Smooth muscle cell (in vitro differentiated cells): ENCODE data around the gene CNMD. TPM values are rescaled to one million over a fixed set of nuclear protein-coding genes. Genes with fewer than 3 reads are reported as not detected.

Source experiments
- DNase-seq: peaks from one replicate; lab custom pipeline; 2025; ENCODE audit not compliant: unreplicated experiment; lab: John Stamatoyannopoulos, UW
- H2AFZ ChIP-seq: fragments of 200-600 bp; sonication (generic); 2 replicates; pipeline ENCODE4 v1.6.0; 2016; ENCODE audit warnings: antibody characterized with exemption, low read depth, mild to moderate bottlenecking
- H3F3A ChIP-seq: fragments of 200-600 bp; sonication (generic); 2 replicates; pipeline ENCODE4 v1.6.0; 2017; ENCODE audit warnings: antibody characterized with exemption, low read depth
- H3K27ac ChIP-seq: fragments of 200-600 bp; sonication (generic); 2 replicates; pipeline ENCODE4 v1.5.1; 2016; ENCODE audit warnings: low read depth, mild to moderate bottlenecking
- H3K27me3 ChIP-seq: fragments of 200-600 bp; sonication (generic); 2 replicates; pipeline ENCODE4 v1.6.1; 2016; ENCODE audit warnings: low read depth, mild to moderate bottlenecking
- H3K36me3 ChIP-seq: fragments of 200-600 bp; sonication (generic); 2 replicates; pipeline ENCODE4 v1.5.1; 2016; ENCODE audit warnings: low read depth
- H3K4me1 ChIP-seq: fragments of 200-600 bp; sonication (generic); 2 replicates; pipeline ENCODE4 v1.5.1; 2016; ENCODE audit warnings: low read depth
- H3K4me2 ChIP-seq: fragments of 200-600 bp; sonication (generic); 2 replicates; pipeline ENCODE4 v1.6.0; 2016; ENCODE audit warnings: mild to moderate bottlenecking
- H3K4me3 ChIP-seq: fragments of 200-600 bp; sonication (generic); 2 replicates; pipeline ENCODE4 v1.5.1; 2016; ENCODE audit warnings: mild to moderate bottlenecking
- H3K79me2 ChIP-seq: fragments of 200-600 bp; sonication (generic); 2 replicates; pipeline ENCODE4 v1.6.0; 2016; ENCODE audit warnings: low read depth, mild to moderate bottlenecking
- H3K9ac ChIP-seq: fragments of 200-600 bp; sonication (generic); 2 replicates; pipeline ENCODE4 v1.6.0; 2016; ENCODE audit warnings: low read depth
- H3K9me3 ChIP-seq: fragments of 200-600 bp; sonication (generic); replicated peaks from 2 replicates; pipeline ENCODE4 v1.5.1; 2016; ENCODE audit warnings: low read depth
- H4K20me1 ChIP-seq: fragments of 200-600 bp; sonication (generic); 2 replicates; pipeline ENCODE4 v1.6.0; 2016; ENCODE audit warnings: low read depth
- WGBS: methylation state at CpG from one replicate; pipeline ENCODE4 v1.1.7; 2016; ENCODE audit warnings: low lambda C conversion rate; 5-methylcytosine and 5-hydroxymethylcytosine counted together
- polyA plus RNA-seq: library from polyadenylated mRNA; unstranded; fragments of >200 nt; fragmentation: Nextera tagmentation; extraction: Ambion mirVana; gene quantifications from 2 replicates; pipeline ENCODE4 v1.2.1, GENCODE V29; 2016
- total RNA-seq: library from RNA; depleted of rRNA; stranded (reverse); fragments of >200 nt; gene quantifications from 2 replicates; pipeline ENCODE4 v1.2.3, GENCODE V29; 2014
- TF ChIP-seq, protein P1 (sequence below): fragments of 200-600 bp; sonication (generic); IDR thresholded peaks from 2 replicates; pipeline ENCODE4 v1.5.1; 2017; ENCODE audit warnings: borderline replicate concordance, mild to moderate bottlenecking, antibody characterized with exemption; ENCODE audit not compliant: insufficient read depth, poor library complexity, severe bottlenecking

Gene CNMD
- total and polyA plus RNA-seq, 2 experiments from 2014 or later: not detected

DNA sequence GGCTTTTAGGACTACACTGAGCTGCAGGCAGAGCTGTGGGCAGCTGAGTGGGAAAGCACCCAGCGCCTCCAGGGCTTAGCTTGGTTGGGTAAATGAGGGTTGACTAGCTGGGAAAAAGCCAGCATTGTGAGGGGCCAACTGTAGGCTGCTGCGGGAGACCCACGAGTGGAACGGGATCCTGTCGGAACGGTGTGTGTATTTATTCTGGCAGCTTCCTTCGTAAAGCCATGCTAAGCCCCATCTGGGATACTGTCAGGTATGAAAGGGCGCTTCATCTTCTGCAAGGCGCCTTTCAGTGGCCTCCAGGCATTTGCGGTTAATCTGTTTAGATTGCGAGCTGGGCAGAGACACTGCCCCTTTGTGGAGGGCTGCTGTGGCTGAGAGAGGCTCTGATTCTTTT is 39.5 kb upstream of the CNMD start:
- H3F3A ChIP-seq: peaks cover 7% of the 10 kb centered on the region
- H3K9me3 ChIP-seq: no peaks in the 10 kb centered on the region
- no peak overlapping the region for H3K9ac ChIP-seq
- H3K27me3 ChIP-seq: no peaks in the 10 kb centered on the region
- WGBS: 58% methylated on average over 11 of the region's 11 CpGs
- H3K4me3 ChIP-seq: no peak overlapping the region
- peak overlapping the region; percentile 12 for H3K4me2 ChIP-seq
- DNase-seq: no peak
- no peaks in the 10 kb centered on the region for H3K79me2 ChIP-seq
- TF ChIP-seq, protein P1, sequence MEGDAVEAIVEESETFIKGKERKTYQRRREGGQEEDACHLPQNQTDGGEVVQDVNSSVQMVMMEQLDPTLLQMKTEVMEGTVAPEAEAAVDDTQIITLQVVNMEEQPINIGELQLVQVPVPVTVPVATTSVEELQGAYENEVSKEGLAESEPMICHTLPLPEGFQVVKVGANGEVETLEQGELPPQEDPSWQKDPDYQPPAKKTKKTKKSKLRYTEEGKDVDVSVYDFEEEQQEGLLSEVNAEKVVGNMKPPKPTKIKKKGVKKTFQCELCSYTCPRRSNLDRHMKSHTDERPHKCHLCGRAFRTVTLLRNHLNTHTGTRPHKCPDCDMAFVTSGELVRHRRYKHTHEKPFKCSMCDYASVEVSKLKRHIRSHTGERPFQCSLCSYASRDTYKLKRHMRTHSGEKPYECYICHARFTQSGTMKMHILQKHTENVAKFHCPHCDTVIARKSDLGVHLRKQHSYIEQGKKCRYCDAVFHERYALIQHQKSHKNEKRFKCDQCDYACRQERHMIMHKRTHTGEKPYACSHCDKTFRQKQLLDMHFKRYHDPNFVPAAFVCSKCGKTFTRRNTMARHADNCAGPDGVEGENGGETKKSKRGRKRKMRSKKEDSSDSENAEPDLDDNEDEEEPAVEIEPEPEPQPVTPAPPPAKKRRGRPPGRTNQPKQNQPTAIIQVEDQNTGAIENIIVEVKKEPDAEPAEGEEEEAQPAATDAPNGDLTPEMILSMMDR: no peak
- peaks cover 10% of the 10 kb centered on the region for H3K4me1 ChIP-seq
- H4K20me1 ChIP-seq: no peaks in the 10 kb centered on the region
- H3K36me3 ChIP-seq: no peaks in the 10 kb centered on the region
- no peak overlapping the region for H2AFZ ChIP-seq
- H3K27ac ChIP-seq: no peak overlapping the region

DNA sequence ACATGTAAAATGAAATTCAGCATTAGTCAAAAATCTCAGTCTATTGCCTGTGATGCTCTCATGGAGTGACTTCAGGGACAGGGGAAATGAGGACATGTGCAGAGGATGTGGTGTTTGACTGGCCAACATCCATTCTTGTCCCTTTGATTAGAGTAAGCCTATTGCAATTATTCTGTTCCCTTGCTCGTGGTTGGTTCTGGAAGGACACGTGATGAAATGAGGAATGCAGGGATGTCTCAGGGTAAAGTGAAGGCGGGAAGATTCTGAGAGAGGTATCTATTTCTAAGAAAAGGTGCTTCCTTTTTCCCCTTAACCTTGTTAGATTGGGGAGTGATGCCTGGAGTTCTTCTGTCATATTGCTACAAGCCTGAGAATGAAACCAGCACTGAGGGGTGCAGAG is 37.1 kb upstream of the CNMD start:
- DNase-seq: no peak
- Histone ChIP-seq H3K27ac (no peak overlapping the region), H3K36me3 (no peaks in the 10 kb centered on the region), H3K27me3 (peaks cover 6% of the 10 kb centered on the region), H3F3A (peaks cover 7% of the 10 kb centered on the region), H3K79me2 (no peaks in the 10 kb centered on the region), H4K20me1 (no peaks in the 10 kb centered on the region), H2AFZ (no peak overlapping the region), H3K4me2 (no peak overlapping the region), H3K9ac (no peak overlapping the region), H3K4me1 (peaks cover 10% of the 10 kb centered on the region), H3K4me3 (no peak overlapping the region), H3K9me3 (no peaks in the 10 kb centered on the region)
- TF ChIP-seq, protein P1: no peak
- 70% methylated on average over 3 of the region's 3 CpGs for WGBS

DNA sequence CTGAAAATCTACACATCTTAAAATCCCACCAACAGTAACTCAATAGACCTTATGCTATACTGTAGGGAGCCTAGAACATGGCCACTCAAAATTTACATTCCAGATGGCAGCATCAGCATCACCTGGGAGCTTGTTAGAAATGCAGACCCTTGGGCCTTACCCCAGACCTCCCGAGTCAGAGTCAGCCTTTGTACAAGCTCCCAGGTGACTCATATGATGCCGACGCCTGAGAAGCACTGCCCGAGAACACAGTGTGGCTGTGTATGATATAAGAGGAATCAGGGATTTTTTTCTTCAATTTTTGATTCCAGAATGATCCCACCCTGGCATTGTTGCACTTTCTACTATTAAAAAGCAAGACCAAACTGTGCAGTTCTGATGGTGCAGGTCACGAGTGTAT is 35.9 kb upstream of the CNMD start:
- H3K27me3 ChIP-seq: peaks cover 6% of the 10 kb centered on the region
- no peaks in the 10 kb centered on the region for H3K79me2 ChIP-seq
- TF ChIP-seq, protein P1: no peak
- no peaks in the 10 kb centered on the region for H4K20me1 ChIP-seq
- no peak overlapping the region for H3K9ac ChIP-seq
- no peak for DNase-seq
- peaks cover 7% of the 10 kb centered on the region for H3F3A ChIP-seq
- H2AFZ ChIP-seq: no peak overlapping the region
- H3K4me3 ChIP-seq: no peak overlapping the region
- H3K4me2 ChIP-seq: no peak overlapping the region
- H3K4me1 ChIP-seq: peaks cover 10% of the 10 kb centered on the region
- no peaks in the 10 kb centered on the region for H3K9me3 ChIP-seq
- WGBS: 57% methylated on average over 5 of the region's 5 CpGs
- no peak overlapping the region for H3K27ac ChIP-seq
- no peaks in the 10 kb centered on the region for H3K36me3 ChIP-seq

DNA sequence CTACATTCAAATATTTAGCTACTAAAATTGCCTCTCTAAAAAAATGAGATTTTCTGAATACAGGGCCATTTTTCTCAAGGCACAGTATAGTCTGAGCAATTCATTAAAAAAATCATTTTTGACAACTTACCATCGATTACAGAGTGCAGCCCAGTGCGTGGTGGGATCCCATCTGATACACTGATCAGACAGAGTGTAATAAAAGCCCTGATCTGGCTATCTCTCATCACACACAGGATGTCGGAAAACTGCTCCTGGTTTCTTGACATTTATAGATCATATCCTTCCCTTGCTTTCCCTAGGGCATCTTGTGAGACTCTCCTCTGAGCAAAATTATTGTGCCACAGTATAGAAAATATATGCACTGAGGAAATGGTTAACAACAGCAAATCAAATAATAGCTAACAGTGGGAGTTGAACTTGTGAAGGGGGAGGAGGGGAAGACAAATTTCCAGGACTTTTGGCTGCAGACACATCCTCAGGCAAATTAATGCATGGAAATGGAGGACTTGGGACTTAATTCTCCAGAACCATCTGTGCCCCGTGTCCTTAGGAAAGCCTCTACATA is 28.4 kb upstream of the CNMD start:
- Histone ChIP-seq H3K4me2 (no peak overlapping the region), H3F3A (no peaks in the 10 kb centered on the region), H3K4me3 (no peak overlapping the region), H3K9me3 (no peaks in the 10 kb centered on the region), H3K79me2 (no peaks in the 10 kb centered on the region), H4K20me1 (no peaks in the 10 kb centered on the region), H3K9ac (no peak overlapping the region), H2AFZ (no peak overlapping the region), H3K36me3 (no peaks in the 10 kb centered on the region), H3K4me1 (no peaks in the 10 kb centered on the region), H3K27ac (no peak overlapping the region), H3K27me3 (peaks cover 6% of the 10 kb centered on the region)
- WGBS: 88% methylated on average over 4 of the region's 4 CpGs
- no peak for DNase-seq
- TF ChIP-seq, protein P1: no peak
